HCT116 (cell line): ENCODE measurements around the gene ZNF180.
"Not testable (repeated sequence)": the region's sequence is repeated elsewhere in the genome, so short reads cannot be mapped to it uniquely, and the experiment has no call there.

Experiments
- CEBPB ChIP-seq: IDR thresholded peaks from 2 replicates; pipeline ENCODE4 v1.6.1; 2012; ENCODE audit warnings: low read depth
- CTCF ChIP-seq, 3 experiments: fragments of 200-600 bp in 1 of 3; sonication (generic) in 1 of 3; IDR thresholded peaks in 2 of 3; conservative IDR thresholded peaks in 1 of 3; 2 replicates each; pipeline ENCODE4 v1.5.1; 2012 to 2017; ENCODE audit warnings: low read depth in 2 of 3, low read length in 2 of 3, antibody characterized with exemption in 1 of 3, borderline replicate concordance in 1 of 3, control low read depth in 1 of 3, mild to moderate bottlenecking in 1 of 3, mixed read lengths in 1 of 3, mixed run types in 1 of 3, moderate library complexity in 1 of 3; ENCODE audit not compliant: insufficient read depth in 1 of 3
- ELF1 ChIP-seq: IDR thresholded peaks from 2 replicates; pipeline ENCODE4 v1.6.1; 2012; ENCODE audit warnings: low read depth, borderline replicate concordance
- EZH2 ChIP-seq: fragments of 200-600 bp; sonication (generic); IDR thresholded peaks from 2 replicates; pipeline ENCODE4 v1.6.1; 2017; ENCODE audit warnings: antibody characterized with exemption, mixed run types
- EZH2phosphoT487 ChIP-seq: fragments of 200-600 bp; IDR thresholded peaks from 2 replicates; pipeline ENCODE4 v1.6.1; 2018; ENCODE audit warnings: antibody characterized with exemption, borderline replicate concordance
- POLR2A ChIP-seq: IDR thresholded peaks from 2 replicates; pipeline ENCODE4 v1.7.0; 2011; ENCODE audit warnings: borderline replicate concordance; ENCODE audit not compliant: insufficient read depth, insufficient read length; ENCODE audit errors: extremely low read depth
- POLR2AphosphoS5 ChIP-seq: IDR thresholded peaks from 2 replicates; pipeline ENCODE4 v1.6.1; 2011; ENCODE audit warnings: mild to moderate bottlenecking, low read depth, low read length, moderate library complexity
- SIN3A ChIP-seq: IDR thresholded peaks from 2 replicates; pipeline ENCODE4 v1.6.1; 2012; ENCODE audit warnings: low read depth
- SP1 ChIP-seq: IDR thresholded peaks from 2 replicates; pipeline ENCODE4 v1.6.1; 2012; ENCODE audit warnings: low read depth
- TCF7L2 ChIP-seq: IDR thresholded peaks from 2 replicates; pipeline ENCODE4 v1.7.0; 2011; ENCODE audit warnings: borderline replicate concordance, inconsistent platforms; ENCODE audit not compliant: insufficient read depth, insufficient read length; ENCODE audit errors: extremely low read depth
- YY1 ChIP-seq: IDR thresholded peaks from 2 replicates; pipeline ENCODE4 v1.6.1; 2011; ENCODE audit warnings: low read length, low read depth, moderate library complexity, mild to moderate bottlenecking; ENCODE audit not compliant: insufficient replicate concordance; ENCODE audit errors: extremely low read depth
- TF ChIP-seq, protein P1 (sequence below): IDR thresholded peaks from 2 replicates; pipeline ENCODE4 v1.6.1; 2012; ENCODE audit warnings: low read depth

- TF ChIP-seq CTCF (IDR thresholded peaks at IDR 0.05 in 2 of 3, conservative IDR thresholded peaks at IDR 0.05 in 1 of 3; ENCODE audit: borderline replicate concordance in 1 of 3, insufficient read depth in 1 of 3, low read depth in 2 of 3, low read length in 2 of 3); EZH2; TCF7L2; EZH2phosphoT487; POLR2A; SIN3A; YY1; CEBPB; POLR2AphosphoS5; ELF1; SP1: not testable (repeated sequence)
- TF ChIP-seq, protein P1, sequence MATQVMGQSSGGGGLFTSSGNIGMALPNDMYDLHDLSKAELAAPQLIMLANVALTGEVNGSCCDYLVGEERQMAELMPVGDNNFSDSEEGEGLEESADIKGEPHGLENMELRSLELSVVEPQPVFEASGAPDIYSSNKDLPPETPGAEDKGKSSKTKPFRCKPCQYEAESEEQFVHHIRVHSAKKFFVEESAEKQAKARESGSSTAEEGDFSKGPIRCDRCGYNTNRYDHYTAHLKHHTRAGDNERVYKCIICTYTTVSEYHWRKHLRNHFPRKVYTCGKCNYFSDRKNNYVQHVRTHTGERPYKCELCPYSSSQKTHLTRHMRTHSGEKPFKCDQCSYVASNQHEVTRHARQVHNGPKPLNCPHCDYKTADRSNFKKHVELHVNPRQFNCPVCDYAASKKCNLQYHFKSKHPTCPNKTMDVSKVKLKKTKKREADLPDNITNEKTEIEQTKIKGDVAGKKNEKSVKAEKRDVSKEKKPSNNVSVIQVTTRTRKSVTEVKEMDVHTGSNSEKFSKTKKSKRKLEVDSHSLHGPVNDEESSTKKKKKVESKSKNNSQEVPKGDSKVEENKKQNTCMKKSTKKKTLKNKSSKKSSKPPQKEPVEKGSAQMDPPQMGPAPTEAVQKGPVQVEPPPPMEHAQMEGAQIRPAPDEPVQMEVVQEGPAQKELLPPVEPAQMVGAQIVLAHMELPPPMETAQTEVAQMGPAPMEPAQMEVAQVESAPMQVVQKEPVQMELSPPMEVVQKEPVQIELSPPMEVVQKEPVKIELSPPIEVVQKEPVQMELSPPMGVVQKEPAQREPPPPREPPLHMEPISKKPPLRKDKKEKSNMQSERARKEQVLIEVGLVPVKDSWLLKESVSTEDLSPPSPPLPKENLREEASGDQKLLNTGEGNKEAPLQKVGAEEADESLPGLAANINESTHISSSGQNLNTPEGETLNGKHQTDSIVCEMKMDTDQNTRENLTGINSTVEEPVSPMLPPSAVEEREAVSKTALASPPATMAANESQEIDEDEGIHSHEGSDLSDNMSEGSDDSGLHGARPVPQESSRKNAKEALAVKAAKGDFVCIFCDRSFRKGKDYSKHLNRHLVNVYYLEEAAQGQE: not testable (repeated sequence)
These were observed 35.0 kb upstream of the ZNF180 start for GRCh38 chr19:44535361-44535760.
